ENCODE data around the gene SCUBE1. TPM values are rescaled to one million over a fixed set of nuclear protein-coding genes. Genes with fewer than 3 reads are reported as not detected.

The SCUBE1 gene
- total and polyA plus RNA-seq, 2 of the 8 experiments (the other 6 are each of a cell fraction or from before 2014, with no cell fraction given), result 2.3 to 4.9 TPM

DNA sequence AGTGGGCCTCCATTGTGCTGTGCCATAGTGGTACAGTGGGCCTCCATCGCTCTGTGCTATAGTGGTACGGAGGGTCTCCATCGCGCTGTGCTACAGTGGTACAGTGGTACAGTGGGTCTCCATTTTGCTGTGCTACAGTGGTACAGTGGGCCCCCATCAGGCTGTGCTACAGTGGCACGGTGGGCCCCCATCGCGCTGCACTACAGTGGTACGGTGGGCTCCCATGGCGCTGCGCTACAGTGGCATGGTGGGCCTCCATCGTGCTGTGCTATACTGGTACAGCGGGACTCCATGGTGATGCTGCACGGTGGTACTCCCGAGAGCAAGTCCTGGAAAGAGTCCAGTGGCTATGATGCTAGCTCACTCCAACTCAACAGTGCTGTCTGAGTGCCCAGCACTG lies 51.8 kb downstream of the SCUBE1 start:
- H4K5ac ChIP-seq (ENCODE audit: insufficient read length, low read depth, low read length), result no peak overlapping the region
- TF ChIP-seq JUND (IDR thresholded peaks at IDR 0.05; ENCODE audit: low read length) (no peak), SIN3A (conservative IDR thresholded peaks at IDR 0.05 in 1 of 2, IDR thresholded peaks at IDR 0.05 in 1 of 2; ENCODE audit: low read depth in 1 of 2, low read length in 2 of 2) (no peak), EP300 (IDR thresholded peaks at IDR 0.05; ENCODE audit: borderline replicate concordance in 1 of 2, low read depth in 2 of 2, low read length in 2 of 2) (no peak), ATF3 (IDR thresholded peaks at IDR 0.05; ENCODE audit: insufficient read depth, low read depth, low read length) (no peak), RAD21 (IDR thresholded peaks at IDR 0.05 in 1 of 2, conservative IDR thresholded peaks at IDR 0.05 in 1 of 2; ENCODE audit: low read depth in 2 of 2, low read length in 2 of 2) (no peak)
- H3K4me1 ChIP-seq (replicated peaks in 1 of 4; ENCODE audit: control insufficient read depth in 3 of 4, insufficient read depth in 4 of 4, low read length in 3 of 4), result peaks cover 0 to 7% (median 3%) of the 10 kb centered on the region in 4 experiments; a peak in 4 of 7 replicates
- H2BK20ac ChIP-seq (ENCODE audit: low read length), result no peak overlapping the region
- H3K14ac ChIP-seq (ENCODE audit: insufficient read length), result no peak overlapping the region
- H3K79me1 ChIP-seq (ENCODE audit: low read depth, low read length), result no peaks in the 10 kb centered on the region; the same call in 1 of the 2 replicates
- no peak overlapping the region for H3K9ac ChIP-seq (replicated peaks in 1 of 4; ENCODE audit: extremely low read depth in 1 of 4, low read depth in 3 of 4, low read length in 3 of 4)
- H3K27me3 ChIP-seq (replicated peaks in 1 of 4; ENCODE audit: control insufficient read depth in 3 of 4, extremely low read depth in 1 of 4, insufficient read depth in 3 of 4, low read length in 3 of 4), result no peaks in the 10 kb centered on the region
- H3K56ac ChIP-seq (replicated peaks; ENCODE audit: insufficient read length, low read depth, low read length), result no peak overlapping the region
- no peak overlapping the region for H3K4ac ChIP-seq (replicated peaks; ENCODE audit: insufficient read length, low read depth, low read length)
- no peaks in the 10 kb centered on the region for H4K20me1 ChIP-seq (replicated peaks in 1 of 2; ENCODE audit: control insufficient read depth in 1 of 2, insufficient read depth in 2 of 2, low read length in 2 of 2)
- WGBS, 2 experiments (ENCODE audit: extremely low coverage in 1 of 2, insufficient coverage in 1 of 2, insufficient read length in 1 of 2, insufficient replicate concordance in 2 of 2, low coverage in 1 of 2, low lambda C conversion rate in 2 of 2, missing lambda C conversion rate in 1 of 2), result 98% methylated on average over 14 of the region's 14 CpGs; no CpG with 5 or more reads in 1 of the 2 experiments
- no peak overlapping the region for H3K4me2 ChIP-seq (ENCODE audit: insufficient read depth in 1 of 2, low read depth in 2 of 2, low read length in 2 of 2)
- POLR2A ChIA-PET (ENCODE audit: partially characterized antibody), result no interaction called here
- DNase-seq (ENCODE audit: low read depth in 1 of 2, low spot score in 2 of 2), result no peak
- H3K23me2 ChIP-seq (ENCODE audit: low read depth, low read length), result no peaks in the 10 kb centered on the region
- H3K23ac ChIP-seq (ENCODE audit: insufficient read length), result no peak overlapping the region
- no peaks in the 10 kb centered on the region for H3K79me2 ChIP-seq (ENCODE audit: control insufficient read depth in 1 of 2, insufficient read depth in 2 of 2, low read length in 2 of 2)
- CTCF ChIA-PET (ENCODE audit: partially characterized antibody), result interaction anchor here (2.1 to 13.2 kb wide), 3 partner anchors 15 to 95 kb away, joined by 6 to 116 read pairs (median 15); no protein-coding TSS in a partner anchor
- H3K9me3 ChIP-seq (ENCODE audit: insufficient read depth in 2 of 2, low read depth in 1 of 2, low read length in 1 of 2), result no peaks in the 10 kb centered on the region
- no peak overlapping the region for H3K18ac ChIP-seq (ENCODE audit: extremely low read depth, low read length)
- H2BK15ac ChIP-seq (ENCODE audit: low read length), result no peak overlapping the region
- H3K27ac ChIP-seq (ENCODE audit: low read depth, low read length), result no peak overlapping the region
- H2BK120ac ChIP-seq (replicated peaks; ENCODE audit: low read depth, low read length), result no peak overlapping the region
- H2BK12ac ChIP-seq (ENCODE audit: low read depth, low read length), result no peak overlapping the region
- no peak overlapping the region for H2BK5ac ChIP-seq (ENCODE audit: low read depth, low read length)
- H2AFZ ChIP-seq (ENCODE audit: low read length), result no peak overlapping the region
- H3K4me3 ChIP-seq (ENCODE audit: extremely low read depth in 1 of 4, insufficient read depth in 2 of 4, low read depth in 3 of 4, low read length in 4 of 4), result no peak overlapping the region
- H2AK5ac ChIP-seq (ENCODE audit: low read depth, low read length), result no peak overlapping the region
- H3K36me3 ChIP-seq (ENCODE audit: control insufficient read depth in 2 of 4, insufficient read depth in 4 of 4, low read length in 3 of 4), result no peaks in the 10 kb centered on the region
- H4K91ac ChIP-seq (replicated peaks; ENCODE audit: insufficient read length, low read length), result no peak overlapping the region
- no peak overlapping the region for H4K8ac ChIP-seq (ENCODE audit: extremely low read depth, insufficient read depth, low read length)
- no peak for FAIRE-seq
